Ovary (tissue), 3 donors: ENCODE results near the gene SNX5.

Experiments
- CTCF ChIP-seq, 3 donors: fragments of 450-650 bp in 2 of 3; fragments of 200-600 bp in 1 of 3; IDR thresholded peaks; one replicate each; pipeline versions ENCODE4 v1.5.1 to v1.8.0; 2016 to 2022; ENCODE audit warnings: antibody characterized with exemption in 3 of 3, mild to moderate bottlenecking in 1 of 3
- EP300 ChIP-seq: sonication (generic); formaldehyde crosslinking; IDR thresholded peaks from one replicate; pipeline ENCODE4 v1.6.1; 2017; ENCODE audit warnings: antibody characterized with exemption
- POLR2A ChIP-seq: fragments of 450-650 bp; IDR thresholded peaks from one replicate; pipeline ENCODE4 v1.6.1; 2017; ENCODE audit warnings: antibody characterized with exemption, mild to moderate bottlenecking, moderate library complexity
- donor health status: DM: no; HTN: no; CAD: no.

- TF ChIP-seq CTCF (IDR thresholded peaks at IDR 0.05) (no peak), POLR2A (no peak), EP300 (no peak)
These were observed 28.2 kb downstream of the SNX5 start for GRCh38 chr20:17940224-17940971.
